ENCODE measurements around the gene CDK17.
"Not testable (repeated sequence)": the region's sequence is repeated elsewhere in the genome, so short reads cannot be mapped to it uniquely, and the experiment has no call there.

The CDK17 gene

GRCh38 chr12:96352161-96352835 is 47.9 kb downstream of the CDK17 start:
- no peak for DNase-seq

GRCh38 chr12:96350982-96351381 is 49.3 kb downstream of the CDK17 start:
- no peak for DNase-seq

- DNase-seq, result no peak
Observed at GRCh38 chr12:96347130-96347699, 53.0 kb downstream of the CDK17 start.

- not testable (repeated sequence) for DNase-seq
Observed at GRCh38 chr12:96346716-96347115, 53.5 kb downstream of the CDK17 start.

GRCh38 chr12:96344124-96344695 is 56.0 kb downstream of the CDK17 start:
- DNase-seq, result no peak

GRCh38 chr12:96343347-96343954 is 56.8 kb downstream of the CDK17 start:
- no peak for DNase-seq

GRCh38 chr12:96339666-96340065 is 60.6 kb downstream of the CDK17 start:
- not testable (repeated sequence) for DNase-seq

GRCh38 chr12:96338852-96339471 is 61.3 kb downstream of the CDK17 start:
- DNase-seq, result no peak

GRCh38 chr12:96337953-96338352 is 62.3 kb downstream of the CDK17 start:
- DNase-seq, result no peak

GRCh38 chr12:96336489-96336888 is 63.8 kb downstream of the CDK17 start:
- DNase-seq, result no peak

GRCh38 chr12:96335270-96335669 is 65.0 kb downstream of the CDK17 start:
- no peak for DNase-seq

- no peak for DNase-seq
Observed at GRCh38 chr12:96334502-96334901, 65.7 kb downstream of the CDK17 start.

- no peak for DNase-seq
Observed at GRCh38 chr12:96329545-96329944, 70.7 kb downstream of the CDK17 start.

- DNase-seq, result no peak
Observed at GRCh38 chr12:96329018-96329417, 71.2 kb downstream of the CDK17 start.

GRCh38 chr12:96327889-96328288 is 72.3 kb downstream of the CDK17 start:
- DNase-seq, result no peak

- no peak for DNase-seq
Observed at GRCh38 chr12:96327346-96327745, 72.9 kb downstream of the CDK17 start.

- no peak for DNase-seq
Observed at GRCh38 chr12:96326628-96327227, 73.5 kb downstream of the CDK17 start.

GRCh38 chr12:96323906-96324305 is 76.3 kb downstream of the CDK17 start:
- DNase-seq, result no peak

GRCh38 chr12:96322720-96323119 is 77.5 kb downstream of the CDK17 start:
- DNase-seq, result no peak

- no peak for DNase-seq
Observed at GRCh38 chr12:96321941-96322340, 78.3 kb downstream of the CDK17 start.

GRCh38 chr12:96317801-96318200 is 82.4 kb downstream of the CDK17 start:
- DNase-seq, result not testable (repeated sequence)

GRCh38 chr12:96315741-96316481 is 84.3 kb downstream of the CDK17 start:
- DNase-seq, result not testable (repeated sequence)
